Effector CD4-positive, alpha-beta T cell (primary cell): ENCODE data around the gene MYRFL.
"Not testable (repeated sequence)": the region's sequence is repeated elsewhere in the genome, so short reads cannot be mapped to it uniquely, and the experiment has no call there.

Experiments
- DNase-seq: peaks from one replicate; pipeline ENCODE4 v3.0.0-alpha.2; 2020

The MYRFL gene

DNA sequence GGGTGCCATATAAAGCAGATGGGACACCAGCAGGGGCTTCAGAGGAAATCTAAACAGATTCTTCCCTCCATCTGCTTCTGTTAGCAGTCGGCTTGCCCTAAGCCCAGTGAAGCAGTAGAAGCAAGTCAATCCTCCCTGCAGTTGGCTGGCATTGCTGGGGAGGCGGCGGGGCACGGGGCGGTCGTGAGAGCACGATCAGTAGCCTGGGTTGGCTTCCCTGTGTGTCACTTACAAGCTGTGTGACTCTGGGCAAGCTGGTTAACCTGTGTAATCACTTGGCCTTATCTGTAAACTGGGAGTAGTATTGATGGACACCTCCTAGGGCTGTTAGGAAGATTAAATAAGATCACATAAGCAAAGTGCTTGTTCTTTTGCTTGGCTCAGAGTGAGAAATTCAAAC lies 19.4 kb downstream of the MYRFL start:
- DNase-seq = no peak

DNA sequence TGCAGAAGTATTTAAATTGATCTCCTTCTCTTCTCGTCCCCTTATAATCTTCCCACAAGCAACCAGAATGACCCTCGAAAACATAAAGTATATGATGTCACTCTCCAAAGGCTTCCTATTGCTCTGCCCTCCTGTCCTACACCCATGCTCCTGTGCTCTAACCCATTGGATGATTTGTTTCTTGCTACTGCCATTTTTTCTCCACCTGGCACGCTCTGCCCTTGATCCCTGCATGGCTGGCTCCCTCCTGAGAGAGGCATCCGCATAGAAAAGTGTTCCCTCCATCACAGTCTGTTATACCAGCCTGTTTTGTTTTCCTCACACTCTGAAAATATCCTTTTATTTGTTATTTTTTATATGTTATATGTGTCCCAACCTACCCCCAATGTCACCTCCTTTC lies 19.8 kb downstream of the MYRFL start:
- DNase-seq = no peak

DNA sequence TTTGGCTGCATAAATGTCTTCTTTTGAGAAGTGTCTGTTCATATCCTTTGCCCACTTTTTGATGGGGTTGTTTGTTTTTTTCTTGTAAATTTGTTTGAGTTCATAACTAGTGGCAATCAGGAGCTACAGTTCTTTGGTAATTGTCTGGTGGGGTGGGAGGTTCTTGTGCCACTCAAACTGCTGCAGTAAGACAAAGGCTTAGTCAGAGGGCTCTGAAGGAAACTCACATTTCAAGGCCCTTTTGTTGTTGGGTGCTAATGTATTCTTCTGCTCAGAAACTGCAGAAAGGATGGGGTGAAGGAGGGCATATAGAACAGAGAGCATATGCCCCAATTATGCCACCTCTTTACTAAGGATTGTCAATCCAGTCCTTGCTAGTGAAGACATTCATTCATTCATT lies 21.9 kb downstream of the MYRFL start:
- DNase-seq = no peak

DNA sequence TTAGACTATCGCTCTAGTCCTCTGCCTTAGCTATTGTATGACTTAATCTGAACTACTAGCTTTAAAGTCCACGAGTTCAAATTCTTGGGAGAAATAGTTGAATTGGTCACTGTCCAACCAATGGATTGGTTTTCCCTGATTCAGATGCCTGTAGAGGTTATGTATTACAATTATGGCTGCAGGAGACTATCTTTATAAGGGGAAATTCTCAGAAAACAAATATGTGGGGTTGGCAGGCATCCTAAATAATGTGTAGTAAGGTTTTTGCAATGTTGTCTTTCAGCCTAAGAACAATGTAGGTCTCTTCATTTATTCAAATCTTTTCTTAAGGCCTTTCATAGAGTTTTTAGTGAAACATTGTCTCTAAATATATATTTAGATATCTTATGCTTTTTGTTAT lies 26.9 kb downstream of the MYRFL start:
- no peak for DNase-seq

DNA sequence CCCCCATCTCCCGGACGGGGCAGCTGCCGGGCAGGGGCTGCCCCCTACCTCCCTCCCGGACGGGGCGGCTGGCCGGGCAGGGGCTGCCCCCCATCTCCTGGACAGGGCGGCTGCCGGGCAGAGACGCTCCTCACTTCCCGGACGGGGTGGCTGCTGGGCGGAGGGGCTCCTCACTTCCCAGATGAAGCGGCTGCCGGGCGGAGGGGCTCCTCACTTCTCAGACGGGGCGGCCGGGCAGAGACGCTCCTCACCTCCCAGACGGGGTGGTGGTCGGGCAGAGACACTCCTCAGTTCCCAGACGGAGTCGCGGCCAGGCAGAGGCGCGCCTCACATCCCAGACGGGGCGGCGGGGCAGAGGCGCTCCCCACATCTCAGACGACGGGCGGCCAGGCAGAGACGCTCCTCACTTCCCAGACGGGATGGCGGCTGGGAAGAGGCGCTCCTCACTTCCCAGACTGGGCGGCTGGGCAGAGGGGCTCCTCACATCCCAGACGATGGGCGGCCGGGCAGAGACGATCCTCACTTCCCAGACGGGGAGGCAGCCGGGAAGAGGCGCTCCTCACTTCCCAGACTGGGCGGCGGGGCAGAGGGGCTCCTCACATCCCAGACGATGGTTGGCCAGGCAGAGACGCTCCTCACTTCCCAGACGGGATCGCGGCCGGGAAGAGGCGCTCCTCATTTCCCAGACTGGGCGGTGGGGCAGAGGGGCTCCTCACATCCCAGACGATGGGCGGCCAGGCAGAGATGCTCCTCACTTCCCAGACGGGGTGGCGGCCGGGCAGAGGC lies 28.3 kb downstream of the MYRFL start:
- not testable (repeated sequence) for DNase-seq

DNA sequence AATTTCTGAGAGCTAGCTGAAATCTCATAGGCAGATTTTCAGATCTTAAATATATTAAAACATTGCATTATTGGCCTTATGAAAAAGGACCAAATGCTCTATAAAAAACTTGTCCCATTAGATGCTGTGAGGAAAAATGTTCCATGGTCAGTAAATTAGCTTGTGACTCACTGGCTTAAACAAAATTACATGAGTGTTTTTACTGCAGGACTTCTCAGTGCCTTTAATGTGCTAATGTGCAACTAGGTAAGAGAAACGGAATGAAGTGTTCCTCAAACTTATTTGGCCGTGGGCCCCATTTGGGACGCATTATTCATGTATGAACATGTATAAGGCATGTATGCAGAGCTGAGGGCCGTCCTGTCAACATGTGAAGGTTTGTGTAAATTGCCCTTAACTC lies 41.7 kb downstream of the MYRFL start:
- no peak for DNase-seq

DNA sequence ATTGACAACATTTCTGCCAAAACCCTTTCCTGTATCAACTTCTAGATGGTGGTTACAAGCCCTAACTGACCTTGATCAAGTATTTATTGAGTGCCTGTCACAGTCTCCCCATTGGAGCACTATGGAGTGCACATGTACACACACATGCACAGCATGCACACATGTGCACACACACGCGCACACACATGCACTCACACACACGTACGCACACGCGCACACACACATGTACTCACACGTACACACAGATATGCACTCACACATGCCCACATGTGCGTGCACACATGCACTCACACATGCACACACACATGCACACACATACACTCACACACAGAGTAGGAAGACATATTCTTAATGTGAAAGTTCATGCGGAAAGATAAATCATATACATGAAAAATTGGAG lies 43.7 kb downstream of the MYRFL start:
- no peak for DNase-seq

DNA sequence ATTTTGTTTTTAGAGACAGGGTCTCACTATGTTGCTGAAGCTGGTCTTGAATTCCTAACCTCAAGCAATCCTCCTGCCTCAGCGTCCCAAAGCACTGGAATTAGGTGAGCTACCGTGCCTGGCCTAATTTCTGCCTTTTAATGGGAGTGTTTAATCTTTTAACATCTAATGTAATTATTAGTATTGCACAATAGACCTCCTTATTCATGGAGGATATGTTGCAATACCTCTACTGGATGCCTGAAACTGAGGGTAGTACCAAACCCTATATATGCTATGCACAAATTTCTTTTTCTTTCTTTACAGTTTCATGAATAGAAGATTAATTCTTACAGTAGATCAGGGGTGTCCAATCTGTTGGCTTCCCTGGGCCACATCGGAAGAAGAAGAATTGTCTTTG lies 47.8 kb downstream of the MYRFL start:
- no peak for DNase-seq

DNA sequence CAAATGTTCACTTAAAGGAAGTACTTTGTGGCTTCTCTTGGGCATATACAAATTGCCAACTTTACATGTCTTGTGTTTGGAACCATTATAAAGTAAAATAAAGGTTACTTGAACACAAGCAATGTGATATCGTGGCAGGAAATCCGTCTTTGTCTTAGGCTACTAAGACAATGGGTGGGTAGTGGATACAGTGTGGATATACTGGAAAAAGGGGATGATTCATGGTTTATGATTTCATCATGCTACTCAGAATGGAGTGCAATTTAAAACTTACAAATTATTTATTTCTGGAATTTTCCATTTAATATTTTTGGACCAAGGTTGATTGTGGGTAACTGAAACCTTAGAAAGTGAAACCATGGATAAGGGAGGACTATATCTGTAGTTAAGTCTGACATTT lies 48.4 kb downstream of the MYRFL start:
- no peak for DNase-seq

DNA sequence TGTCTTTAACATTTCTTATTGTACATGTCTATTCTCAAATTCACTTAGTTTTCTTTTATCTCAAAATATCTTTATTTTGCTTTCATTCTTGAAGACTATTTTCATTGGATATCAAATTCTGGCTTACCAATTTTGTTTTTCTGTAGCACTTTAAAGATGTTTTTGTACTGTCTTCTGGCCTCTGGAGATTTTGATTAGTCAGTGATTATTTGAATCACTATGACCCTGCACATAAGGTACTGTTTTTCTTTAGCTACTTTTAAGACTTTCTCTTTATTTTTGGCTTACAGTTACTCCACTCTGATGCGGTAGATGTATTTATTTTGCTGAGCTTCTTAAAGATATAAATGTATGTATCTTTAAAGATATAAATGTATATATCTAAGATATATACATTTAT lies 49.6 kb downstream of the MYRFL start:
- no peak for DNase-seq

DNA sequence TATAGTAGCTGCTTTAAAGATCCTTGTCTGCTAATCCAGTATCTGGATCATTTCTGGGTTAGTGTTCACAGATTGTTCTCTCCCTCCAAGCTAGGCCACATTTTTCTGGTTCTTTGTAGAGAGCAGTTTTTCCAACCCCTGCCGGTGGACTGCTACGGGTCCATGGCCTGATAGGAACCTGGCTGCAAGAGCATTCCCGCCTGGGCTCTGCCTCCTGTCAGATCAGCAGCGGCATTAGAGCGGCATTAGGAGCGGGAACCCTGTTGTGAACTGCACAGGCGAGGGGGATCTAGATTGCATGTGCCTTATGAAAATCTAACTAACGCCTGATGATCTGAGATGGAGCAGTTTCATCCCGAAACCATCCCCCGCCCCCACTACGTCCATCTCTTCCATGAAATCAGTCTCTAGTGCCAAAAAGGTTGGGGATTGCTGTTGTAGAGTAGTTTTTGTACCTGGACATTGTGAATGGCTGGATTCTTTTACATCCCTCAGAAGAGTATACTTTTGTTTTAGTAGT lies 50.4 kb downstream of the MYRFL start:
- DNase-seq = no peak

DNA sequence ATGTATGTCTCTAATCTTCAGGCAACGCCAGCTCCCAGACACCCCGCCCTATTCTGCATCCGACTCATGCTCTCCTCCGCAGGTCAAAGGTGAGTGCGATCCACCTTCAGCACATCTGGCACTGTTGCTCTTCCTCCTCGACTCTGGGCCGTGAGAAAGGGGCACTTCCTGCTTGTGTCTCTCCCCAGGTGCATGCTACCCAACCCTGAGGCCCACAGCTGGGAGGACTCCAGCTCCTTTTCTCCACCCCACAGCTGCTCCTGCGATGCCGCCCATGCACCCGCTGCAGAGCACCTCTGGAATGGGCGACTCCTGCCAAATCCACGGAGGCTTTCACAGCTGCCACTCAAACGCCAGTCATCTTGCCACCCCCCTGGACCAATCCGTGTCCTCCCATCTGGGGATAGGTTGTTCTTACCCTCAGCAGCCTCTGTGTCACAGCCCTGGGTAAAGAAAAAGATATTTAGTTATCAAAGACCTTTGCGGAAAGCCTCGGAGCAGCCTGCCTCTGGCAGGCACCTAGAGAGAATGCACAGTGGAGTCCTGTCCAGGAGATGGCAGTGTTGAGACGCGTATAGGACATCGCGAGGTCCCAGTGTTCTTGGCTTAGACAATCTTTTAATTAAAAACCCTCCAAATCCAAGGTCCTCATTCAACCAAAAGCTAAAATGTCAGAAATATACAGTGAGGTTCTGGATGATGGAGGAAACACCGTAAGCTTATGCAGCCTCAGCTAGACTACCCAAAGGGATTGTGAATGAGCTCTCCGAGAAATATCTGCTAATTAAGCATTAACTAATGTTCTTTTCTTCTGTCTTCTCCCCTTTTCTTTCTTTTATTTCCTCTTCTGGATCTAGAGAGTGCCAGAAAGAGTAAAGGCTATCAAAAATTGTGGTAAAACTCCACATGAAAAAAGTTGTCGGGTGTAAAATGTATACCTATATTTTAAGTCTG lies 54.3 kb downstream of the MYRFL start:
- DNase-seq = peak; percentile 53

DNA sequence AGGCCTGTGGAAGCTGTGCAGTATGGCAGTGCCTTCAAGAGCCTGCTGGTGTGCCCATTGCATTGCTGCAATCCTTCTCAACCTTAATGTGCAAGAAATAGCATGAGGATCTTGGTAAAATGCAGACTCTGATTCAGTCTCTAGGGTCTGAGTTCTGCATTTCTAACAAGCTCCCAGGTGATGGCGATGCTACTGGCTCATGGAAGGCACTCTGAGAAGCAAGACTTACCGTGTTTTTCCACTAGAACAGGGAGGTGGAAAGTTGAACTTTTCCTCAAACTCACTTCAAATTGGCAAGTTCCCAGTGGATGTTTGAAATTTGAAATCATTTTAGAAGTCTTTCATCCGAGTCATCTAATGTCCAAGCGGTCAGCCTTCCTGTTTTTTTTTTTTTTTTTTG lies 55.5 kb downstream of the MYRFL start:
- DNase-seq = no peak

DNA sequence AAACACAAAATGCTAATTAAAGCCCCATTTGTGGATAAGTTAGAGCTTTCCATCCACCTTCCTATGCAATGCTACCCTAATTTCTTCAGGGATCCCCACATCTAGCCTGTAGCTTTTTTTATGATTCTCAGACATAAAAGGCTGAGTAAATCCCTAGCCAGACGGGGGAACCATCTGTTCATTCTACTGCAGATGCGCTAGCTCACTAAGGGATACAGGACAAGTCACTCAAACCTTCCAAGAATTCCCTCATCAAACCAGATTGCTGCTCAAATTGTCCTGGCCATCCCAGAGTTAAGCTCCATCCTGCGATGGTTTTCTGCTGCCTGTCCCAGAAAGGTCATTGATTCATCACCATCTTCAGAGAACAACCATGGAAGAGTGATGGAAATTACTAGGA lies 56.7 kb downstream of the MYRFL start:
- DNase-seq = no peak

DNA sequence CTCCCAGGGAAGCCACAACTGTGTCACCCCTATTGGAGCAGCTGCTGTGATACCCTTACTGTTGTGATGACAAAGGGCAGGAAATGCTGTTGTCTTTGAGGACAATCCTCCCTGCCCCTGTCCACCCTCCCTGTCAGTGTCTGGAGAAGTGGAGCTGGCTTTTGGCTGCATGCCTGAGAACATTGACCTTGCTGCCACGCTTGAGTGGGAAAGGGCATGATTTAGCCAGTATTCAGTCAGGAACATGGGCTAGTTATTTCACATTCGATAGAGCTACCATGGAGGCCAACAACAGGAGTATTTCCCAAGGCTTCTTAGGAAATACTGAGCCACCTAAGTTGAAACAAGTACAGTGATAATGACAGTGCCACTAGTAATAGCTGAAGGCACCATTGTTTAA lies 59.4 kb downstream of the MYRFL start:
- no peak for DNase-seq

DNA sequence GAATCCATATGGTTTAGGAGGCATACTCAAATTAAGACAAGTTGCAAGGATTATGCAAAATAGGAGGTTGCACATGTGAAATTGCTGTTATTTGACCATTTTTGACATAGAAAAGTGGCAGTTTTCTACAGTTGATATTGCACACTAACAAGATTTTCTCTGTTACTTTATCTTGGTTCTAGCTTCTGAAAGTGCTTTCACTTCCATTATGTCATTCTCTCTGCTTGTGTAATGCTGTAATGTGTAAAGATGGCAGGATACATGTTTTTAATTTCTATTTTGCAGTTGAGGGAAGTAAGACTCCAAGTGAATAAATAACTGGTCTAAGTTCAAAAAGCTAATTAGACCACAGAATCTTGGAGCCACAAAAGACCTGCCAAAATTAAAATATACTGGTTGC lies 60.6 kb downstream of the MYRFL start:
- no peak for DNase-seq

DNA sequence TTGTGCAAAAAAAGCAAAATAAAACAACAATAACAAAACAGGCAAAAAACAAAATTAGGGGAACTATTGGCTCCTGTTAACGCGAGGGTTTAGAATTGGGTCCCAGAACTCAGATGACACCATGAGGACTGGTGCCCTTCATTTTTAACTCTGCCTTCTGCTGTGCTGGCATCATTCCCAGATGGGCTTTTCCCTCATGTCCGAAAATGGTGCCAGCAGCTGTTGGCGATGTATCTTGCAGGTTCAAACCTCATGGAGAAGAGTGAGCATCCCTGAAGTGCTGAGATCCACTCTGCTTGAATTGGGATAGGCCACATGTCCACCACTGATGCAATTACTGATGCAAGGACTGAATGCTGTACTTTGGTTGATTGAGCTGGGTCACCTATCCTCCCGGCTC lies 61.1 kb downstream of the MYRFL start:
- no peak for DNase-seq

DNA sequence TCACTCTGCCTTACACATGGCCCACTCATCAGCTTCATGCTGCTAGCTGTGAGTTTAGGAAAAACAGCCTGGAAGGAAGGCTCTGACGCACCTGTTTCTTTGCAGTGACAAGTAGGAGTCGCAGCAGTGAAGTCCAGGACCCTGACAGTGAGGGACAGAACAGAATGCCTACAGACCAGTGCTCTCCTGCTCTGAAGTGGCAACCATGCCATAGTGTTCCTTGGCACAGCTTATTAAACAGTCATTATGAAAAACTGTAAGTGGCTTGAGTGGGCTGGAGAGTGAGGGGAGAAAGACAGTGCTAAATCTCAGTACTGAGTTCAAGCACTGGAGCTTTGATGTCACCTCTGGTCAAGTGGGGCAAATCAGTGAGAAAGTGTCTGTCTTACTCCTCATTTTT lies 61.7 kb downstream of the MYRFL start:
- no peak for DNase-seq

DNA sequence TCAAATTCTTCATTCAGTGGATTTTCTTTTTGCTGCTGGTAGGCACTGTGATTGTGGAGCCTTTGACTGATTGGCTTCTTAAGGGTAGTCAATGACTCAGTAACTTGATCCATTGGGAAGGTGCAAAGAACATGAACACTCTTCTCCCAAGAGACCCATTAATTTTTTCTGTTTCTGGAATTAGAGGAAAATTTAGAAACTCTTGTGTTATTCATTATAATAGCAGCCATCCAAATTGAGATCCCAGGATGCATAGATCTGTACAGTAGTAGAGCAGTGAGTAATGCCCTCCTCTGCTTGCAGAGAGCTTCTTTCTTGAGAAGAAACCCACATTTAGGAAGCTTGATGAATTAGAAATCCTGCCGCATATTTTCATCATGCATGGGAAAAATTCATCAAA lies 63.9 kb downstream of the MYRFL start:
- DNase-seq = no peak

DNA sequence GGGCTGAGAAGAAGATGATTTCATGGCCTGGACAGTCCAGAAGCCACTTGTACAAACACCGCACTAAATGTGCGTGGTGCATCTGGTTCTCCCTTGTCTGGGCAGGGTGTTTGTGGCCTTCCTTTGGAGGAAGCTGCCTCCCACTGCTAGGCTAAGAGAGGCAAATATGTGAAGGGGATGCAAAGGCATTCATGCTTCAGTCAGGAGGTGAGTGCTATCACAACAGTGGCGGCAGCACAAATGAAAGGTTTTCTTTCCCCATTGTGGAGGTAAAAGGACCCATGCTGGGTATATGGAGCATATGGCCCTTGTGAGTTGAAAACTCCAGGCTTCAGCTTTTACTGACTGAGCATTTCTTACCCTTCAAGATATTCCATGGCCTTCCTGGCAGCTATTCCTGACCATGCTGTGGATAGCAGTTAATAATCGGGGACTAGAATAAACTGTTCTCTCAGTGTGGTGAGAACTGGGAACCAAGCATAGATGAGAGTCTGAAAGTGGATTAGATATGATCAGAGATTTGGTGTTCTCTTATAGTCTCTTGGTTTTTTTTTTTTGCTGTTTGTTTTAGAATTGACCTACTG lies 69.9 kb downstream of the MYRFL start:
- DNase-seq = no peak

DNA sequence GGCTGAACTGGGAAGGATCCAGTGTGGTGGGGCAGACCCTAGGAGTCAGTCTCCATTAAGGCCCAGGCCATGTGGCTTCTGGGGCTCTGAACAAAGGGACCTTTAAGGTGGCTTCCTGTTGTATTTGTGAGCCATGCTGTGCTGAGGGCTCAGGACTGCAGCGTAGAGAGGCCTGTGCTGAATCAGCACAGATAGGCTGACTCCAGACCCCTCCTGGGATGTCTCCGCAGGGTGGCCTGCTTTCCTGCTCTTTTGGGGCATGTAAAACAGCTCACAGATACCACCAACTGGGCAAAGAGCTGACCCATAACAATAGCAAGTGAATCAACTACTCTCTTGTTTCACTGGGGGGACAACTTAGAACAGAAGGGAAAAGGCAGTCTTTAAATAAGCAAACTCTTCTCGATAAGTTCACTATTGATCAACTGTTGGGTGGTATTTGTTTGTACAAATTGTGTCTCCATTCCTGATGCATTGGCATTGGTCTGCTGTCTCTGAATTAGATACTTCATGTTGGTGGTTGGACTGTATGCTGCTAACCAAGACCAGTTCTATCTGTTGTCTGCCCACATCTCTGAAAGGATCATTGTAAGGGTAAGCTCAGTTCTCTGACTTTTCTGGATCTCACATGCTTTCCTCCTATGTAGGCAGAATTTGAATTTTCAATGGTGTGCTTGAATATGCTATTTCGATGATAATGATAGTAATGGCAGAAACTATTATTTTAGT lies 71.8 kb downstream of the MYRFL start:
- DNase-seq = no peak

DNA sequence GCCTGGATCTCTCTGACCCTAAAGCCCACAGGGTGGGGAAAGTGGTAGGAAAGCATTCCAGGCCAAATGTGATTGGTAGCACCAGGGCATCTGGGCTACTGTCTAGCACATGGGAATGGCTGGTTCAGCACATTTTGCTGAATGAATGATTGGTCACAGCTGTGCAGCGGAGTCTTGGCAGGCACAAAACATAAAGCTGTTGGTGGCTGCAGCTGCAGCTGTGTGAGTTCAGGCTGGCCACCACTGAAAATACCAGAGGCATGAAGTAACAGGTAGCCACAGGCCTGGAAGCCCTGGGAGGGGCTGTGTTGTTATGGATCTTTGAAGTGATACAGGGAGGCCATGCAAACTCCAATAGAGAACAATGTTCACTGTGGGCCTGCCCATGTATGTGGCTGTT lies 72.7 kb downstream of the MYRFL start:
- DNase-seq = no peak

DNA sequence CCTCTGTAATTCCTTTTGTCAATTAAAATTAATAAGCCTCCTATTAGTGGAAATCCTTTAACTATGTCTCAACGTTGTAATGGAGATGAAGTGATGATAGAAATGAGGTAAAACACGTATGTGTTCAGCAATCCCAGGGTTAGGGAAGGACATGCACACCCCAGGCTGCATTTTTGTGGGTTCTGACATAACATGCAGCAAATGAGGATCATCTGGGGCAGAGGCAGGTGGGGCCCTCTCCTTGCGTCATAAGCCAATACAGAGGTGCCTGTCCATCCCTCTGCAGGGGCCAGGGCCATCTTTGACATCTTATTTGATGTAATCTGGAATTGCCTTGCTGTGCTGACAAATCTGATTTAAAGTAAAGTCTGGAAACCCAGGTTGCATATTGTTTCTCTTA lies 73.2 kb downstream of the MYRFL start:
- DNase-seq = no peak
